Right lobe of liver (tissue), 4 donors: ENCODE measurements around the gene GXYLT2.

Source experiments
- POLR2A ChIP-seq: fragments of 450-650 bp; IDR thresholded peaks from one replicate; pipeline ENCODE4 v1.6.1; 2017; ENCODE audit warnings: antibody characterized with exemption, mild to moderate bottlenecking
- TF ChIP-seq, protein P1 (sequence below), 4 donors: fragments of 200-600 bp in 3 of 4; fragments of 450-650 bp in 1 of 4; IDR thresholded peaks; one replicate each; pipeline versions ENCODE4 v1.5.1 to v1.8.0; 2016 to 2022; ENCODE audit warnings: antibody characterized with exemption in 4 of 4, mild to moderate bottlenecking in 2 of 4
- donor health status: DM: no; HTN: no; CAD: no.
- donor health status: DM: no; HTN: no; CAD: no.
- donor health status: DM: no; HTN: yes; CAD: no.

DNA sequence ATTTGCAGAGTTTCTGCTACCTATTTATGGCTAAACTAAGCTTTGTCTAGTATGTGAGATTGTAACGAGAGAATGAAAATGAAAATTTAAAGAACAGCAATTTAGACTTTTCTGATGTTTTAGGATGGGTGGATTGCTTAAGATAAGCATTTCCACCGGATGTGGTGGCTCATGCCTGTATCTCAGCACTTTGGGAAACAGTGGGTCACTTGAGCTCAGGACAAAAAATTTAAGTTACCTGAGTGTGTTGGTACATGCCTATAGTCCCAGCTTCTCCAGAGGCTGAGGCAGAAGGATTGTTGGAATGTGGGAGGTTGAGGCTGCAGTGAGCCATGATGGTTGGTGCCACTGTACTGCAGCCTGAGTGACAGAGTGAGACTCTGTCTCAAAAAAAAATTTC is 112.1 kb downstream of the GXYLT2 start:
- no peak for TF ChIP-seq POLR2A
- TF ChIP-seq, protein P1, sequence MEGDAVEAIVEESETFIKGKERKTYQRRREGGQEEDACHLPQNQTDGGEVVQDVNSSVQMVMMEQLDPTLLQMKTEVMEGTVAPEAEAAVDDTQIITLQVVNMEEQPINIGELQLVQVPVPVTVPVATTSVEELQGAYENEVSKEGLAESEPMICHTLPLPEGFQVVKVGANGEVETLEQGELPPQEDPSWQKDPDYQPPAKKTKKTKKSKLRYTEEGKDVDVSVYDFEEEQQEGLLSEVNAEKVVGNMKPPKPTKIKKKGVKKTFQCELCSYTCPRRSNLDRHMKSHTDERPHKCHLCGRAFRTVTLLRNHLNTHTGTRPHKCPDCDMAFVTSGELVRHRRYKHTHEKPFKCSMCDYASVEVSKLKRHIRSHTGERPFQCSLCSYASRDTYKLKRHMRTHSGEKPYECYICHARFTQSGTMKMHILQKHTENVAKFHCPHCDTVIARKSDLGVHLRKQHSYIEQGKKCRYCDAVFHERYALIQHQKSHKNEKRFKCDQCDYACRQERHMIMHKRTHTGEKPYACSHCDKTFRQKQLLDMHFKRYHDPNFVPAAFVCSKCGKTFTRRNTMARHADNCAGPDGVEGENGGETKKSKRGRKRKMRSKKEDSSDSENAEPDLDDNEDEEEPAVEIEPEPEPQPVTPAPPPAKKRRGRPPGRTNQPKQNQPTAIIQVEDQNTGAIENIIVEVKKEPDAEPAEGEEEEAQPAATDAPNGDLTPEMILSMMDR (IDR thresholded peaks at IDR 0.05) = no peak
